Measurements from ENCODE around the gene PRIM2.

DNA sequence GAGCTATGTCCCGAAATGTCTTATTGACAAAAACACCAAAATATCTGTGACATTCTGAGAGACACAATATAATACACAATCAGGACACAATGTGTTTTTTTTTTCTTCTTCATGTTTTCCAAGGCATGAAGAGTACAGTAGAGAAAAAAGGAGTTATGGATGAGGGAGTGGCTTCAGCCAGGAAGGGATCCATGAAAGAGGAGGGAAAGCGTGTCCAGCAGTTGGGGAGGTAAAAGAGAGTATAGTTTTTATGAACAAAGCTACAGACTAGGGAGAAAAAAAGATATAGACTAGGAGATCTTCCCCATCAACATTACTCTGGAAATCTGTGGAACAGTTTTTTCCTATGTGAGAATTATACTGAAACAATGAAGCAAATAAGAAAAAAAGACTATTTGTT, 38.9 kb upstream of the PRIM2 start:
- TF ChIP-seq, protein P1, sequence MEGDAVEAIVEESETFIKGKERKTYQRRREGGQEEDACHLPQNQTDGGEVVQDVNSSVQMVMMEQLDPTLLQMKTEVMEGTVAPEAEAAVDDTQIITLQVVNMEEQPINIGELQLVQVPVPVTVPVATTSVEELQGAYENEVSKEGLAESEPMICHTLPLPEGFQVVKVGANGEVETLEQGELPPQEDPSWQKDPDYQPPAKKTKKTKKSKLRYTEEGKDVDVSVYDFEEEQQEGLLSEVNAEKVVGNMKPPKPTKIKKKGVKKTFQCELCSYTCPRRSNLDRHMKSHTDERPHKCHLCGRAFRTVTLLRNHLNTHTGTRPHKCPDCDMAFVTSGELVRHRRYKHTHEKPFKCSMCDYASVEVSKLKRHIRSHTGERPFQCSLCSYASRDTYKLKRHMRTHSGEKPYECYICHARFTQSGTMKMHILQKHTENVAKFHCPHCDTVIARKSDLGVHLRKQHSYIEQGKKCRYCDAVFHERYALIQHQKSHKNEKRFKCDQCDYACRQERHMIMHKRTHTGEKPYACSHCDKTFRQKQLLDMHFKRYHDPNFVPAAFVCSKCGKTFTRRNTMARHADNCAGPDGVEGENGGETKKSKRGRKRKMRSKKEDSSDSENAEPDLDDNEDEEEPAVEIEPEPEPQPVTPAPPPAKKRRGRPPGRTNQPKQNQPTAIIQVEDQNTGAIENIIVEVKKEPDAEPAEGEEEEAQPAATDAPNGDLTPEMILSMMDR (IDR thresholded peaks at IDR 0.05; ENCODE audit: insufficient read depth, low read length): no peak
- no peak for TF ChIP-seq GABPA (IDR thresholded peaks at IDR 0.05; ENCODE audit: low read depth)
- TF ChIP-seq, protein P2, sequence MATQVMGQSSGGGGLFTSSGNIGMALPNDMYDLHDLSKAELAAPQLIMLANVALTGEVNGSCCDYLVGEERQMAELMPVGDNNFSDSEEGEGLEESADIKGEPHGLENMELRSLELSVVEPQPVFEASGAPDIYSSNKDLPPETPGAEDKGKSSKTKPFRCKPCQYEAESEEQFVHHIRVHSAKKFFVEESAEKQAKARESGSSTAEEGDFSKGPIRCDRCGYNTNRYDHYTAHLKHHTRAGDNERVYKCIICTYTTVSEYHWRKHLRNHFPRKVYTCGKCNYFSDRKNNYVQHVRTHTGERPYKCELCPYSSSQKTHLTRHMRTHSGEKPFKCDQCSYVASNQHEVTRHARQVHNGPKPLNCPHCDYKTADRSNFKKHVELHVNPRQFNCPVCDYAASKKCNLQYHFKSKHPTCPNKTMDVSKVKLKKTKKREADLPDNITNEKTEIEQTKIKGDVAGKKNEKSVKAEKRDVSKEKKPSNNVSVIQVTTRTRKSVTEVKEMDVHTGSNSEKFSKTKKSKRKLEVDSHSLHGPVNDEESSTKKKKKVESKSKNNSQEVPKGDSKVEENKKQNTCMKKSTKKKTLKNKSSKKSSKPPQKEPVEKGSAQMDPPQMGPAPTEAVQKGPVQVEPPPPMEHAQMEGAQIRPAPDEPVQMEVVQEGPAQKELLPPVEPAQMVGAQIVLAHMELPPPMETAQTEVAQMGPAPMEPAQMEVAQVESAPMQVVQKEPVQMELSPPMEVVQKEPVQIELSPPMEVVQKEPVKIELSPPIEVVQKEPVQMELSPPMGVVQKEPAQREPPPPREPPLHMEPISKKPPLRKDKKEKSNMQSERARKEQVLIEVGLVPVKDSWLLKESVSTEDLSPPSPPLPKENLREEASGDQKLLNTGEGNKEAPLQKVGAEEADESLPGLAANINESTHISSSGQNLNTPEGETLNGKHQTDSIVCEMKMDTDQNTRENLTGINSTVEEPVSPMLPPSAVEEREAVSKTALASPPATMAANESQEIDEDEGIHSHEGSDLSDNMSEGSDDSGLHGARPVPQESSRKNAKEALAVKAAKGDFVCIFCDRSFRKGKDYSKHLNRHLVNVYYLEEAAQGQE (IDR thresholded peaks at IDR 0.05; ENCODE audit: insufficient replicate concordance, low read depth): no peak
- no peak for TF ChIP-seq POLR2AphosphoS5 (IDR thresholded peaks at IDR 0.05; ENCODE audit: low read depth)
